A549 treated with CpdA at 1 μM for 4 hours (cell line): ENCODE results near the gene PDHX. TPM values are rescaled to one million over a fixed set of nuclear protein-coding genes. Genes with fewer than 3 reads are reported as not detected.

Source experiments
- total RNA-seq: library from RNA; stranded (reverse); fragments of 200-300 nt; extraction: Qiagen RNA extraction; gene quantifications from 5 replicates; pipeline ENCODE4 v1.2.3, GENCODE V29; 2022; ENCODE audit warnings: low read depth

Gene PDHX
- 29.4 to 31.2 TPM (median 30.5 TPM) in 5 replicates for total RNA-seq

GRCh38 chr11:34916015-34916842, at the start of gene PDHX, which contains the start of gene APIP:
Gene PDHX, plus strand, starts transcription at chr11:34916618. Its CDS starts 38 bp downstream, at chr11:34916656.
Gene APIP, minus strand, starts transcription at chr11:34916379. Its CDS starts 95 bp downstream, at chr11:34916284.

Other genes with a start within 250 kb of the PDHX start
- gene APIP, start 239 bp upstream of the PDHX start, total RNA-seq: 21.9 to 28.4 TPM (median 25.3 TPM) in 5 replicates
- gene CD44, start 222.6 kb downstream of the PDHX start, total RNA-seq: 669 to 1,027 TPM (median 794 TPM) in 5 replicates